Fibroblast of skin of abdomen (primary cell): ENCODE results near the gene MYL12A. TPM values are rescaled to one million over a fixed set of nuclear protein-coding genes. Genes with fewer than 3 reads are reported as not detected.
"Not testable (repeated sequence)": the region's sequence is repeated elsewhere in the genome, so short reads cannot be mapped to it uniquely, and the experiment has no call there.

Experiments
- DNase-seq: peaks from one replicate; pipeline ENCODE4 v3.0.0-alpha.2; 2013
- polyA plus RNA-seq, 2 experiments: library from polyadenylated mRNA; unstranded; fragments of 120-200 nt; gene quantifications; one replicate each; pipeline ENCODE4 v1.2.1, GENCODE V29; 2013; ENCODE audit not compliant: insufficient read length in 2 of 2

Gene MYL12A
- polyA plus RNA-seq (2013, experiment 1 of 2; ENCODE audit: insufficient read length) = 747 TPM
- polyA plus RNA-seq (2013, experiment 2 of 2; ENCODE audit: insufficient read length) = 758 TPM

- DNase-seq = peak; percentile 99
Observed at GRCh38 chr18:3247240-3248061, at the start of gene MYL12A. Gene MYL12A (plus strand): TSS chr18:3247801. CDS start chr18:3253248, 5,447 bp downstream.

DNA sequence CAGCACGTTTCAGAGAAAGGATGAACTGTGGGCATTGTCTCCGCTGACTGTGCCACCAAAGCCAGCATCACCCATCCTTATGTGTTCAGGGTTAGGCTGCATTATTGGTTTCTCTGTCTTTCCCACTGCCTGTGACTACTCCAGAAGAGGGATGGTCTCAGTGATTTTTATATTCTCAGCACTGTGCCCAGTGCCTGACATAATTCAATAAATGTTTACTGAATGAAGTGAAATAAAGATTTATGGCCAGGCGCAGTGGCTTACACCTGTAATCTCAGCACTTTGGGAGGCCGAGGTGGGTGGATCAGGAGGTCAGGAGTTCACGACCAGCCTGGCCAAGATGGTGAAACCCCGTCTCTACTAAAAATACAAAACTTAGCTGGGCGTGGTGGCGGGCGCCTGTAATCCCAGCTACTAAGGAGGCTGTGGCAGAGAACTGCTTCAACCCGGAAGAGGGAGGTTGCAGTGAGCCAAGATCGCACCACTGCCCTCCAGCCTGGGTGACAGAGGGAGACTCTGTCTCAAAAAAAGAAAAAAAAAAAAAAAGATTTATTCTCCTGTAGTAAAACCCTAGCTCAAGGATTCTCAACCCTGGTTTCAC lies 49.2 kb upstream of the MYL12A start:
- not testable (repeated sequence) for DNase-seq

DNA sequence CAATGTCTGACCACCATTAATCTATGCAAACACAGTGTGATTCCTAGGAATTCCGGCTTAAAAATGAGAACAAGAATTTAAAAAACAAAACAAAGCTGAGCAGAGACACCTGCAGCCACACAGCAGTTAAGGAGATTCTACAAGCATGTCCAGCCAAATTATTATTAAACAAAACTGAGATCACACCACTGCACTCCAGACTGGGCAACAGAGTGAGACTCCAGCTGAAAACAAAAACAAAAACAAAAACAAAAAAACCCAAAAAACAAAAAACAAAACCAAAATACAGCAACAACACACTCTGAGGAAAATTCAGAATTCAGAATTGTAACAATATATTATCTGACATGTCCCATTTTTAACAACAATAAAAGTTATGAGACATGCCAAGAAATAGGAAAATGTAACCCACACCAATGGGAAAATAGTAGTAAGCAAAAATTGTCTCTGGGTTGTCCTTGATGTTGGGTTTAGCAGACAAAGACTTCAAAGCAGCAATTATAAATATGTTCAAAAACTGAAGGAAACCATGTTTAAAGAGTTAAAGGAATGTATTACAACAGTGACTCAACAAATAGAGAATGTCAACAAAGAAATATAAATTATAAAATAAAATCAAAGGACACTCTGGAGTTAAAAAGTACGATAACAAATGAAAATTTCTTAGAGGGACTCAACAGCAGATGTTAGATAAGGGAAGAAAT lies 47.5 kb upstream of the MYL12A start:
- no peak for DNase-seq

GRCh38 chr18:3205239-3205638 lies 42.4 kb upstream of the MYL12A start:
- DNase-seq = no peak

GRCh38 chr18:3207565-3207964 lies 40.0 kb upstream of the MYL12A start:
- DNase-seq = no peak

DNA sequence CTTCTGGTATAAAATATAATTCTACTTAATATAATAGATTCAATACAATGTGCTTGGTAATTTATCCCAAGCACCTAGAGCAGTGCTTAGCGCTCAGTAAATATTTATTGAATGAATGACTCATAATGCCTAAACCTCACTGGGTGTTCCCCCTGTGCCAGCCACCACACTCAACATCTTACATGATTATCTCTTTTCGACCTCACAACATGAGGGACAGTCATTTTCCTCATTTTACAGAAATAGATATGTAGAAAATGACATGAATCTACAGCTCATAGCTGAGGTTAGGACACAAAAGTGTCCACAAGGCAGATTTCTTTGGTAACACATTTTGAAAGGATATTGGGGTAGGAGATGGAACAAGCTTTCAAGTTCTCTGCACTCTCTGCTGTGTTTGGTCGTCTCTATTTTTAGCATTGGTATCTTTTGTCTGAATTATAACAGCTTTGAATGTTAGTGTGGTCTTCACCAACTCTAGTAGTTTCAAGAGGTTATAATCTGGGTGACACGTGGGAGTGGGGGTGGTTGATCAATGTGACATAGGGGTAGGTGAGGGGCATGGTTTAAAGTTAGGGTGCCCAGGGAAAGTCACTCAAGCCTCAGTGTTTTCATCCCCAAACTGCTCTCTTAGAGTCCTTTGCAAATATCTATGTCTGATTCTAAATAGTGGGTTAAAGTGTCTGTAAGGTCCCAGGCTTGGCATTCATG lies 37.6 kb upstream of the MYL12A start:
- no peak for DNase-seq

- DNase-seq = no peak
Observed at GRCh38 chr18:3211236-3211992, 36.2 kb upstream of the MYL12A start.

GRCh38 chr18:3212657-3213056 lies 34.9 kb upstream of the MYL12A start:
- DNase-seq = no peak

DNA sequence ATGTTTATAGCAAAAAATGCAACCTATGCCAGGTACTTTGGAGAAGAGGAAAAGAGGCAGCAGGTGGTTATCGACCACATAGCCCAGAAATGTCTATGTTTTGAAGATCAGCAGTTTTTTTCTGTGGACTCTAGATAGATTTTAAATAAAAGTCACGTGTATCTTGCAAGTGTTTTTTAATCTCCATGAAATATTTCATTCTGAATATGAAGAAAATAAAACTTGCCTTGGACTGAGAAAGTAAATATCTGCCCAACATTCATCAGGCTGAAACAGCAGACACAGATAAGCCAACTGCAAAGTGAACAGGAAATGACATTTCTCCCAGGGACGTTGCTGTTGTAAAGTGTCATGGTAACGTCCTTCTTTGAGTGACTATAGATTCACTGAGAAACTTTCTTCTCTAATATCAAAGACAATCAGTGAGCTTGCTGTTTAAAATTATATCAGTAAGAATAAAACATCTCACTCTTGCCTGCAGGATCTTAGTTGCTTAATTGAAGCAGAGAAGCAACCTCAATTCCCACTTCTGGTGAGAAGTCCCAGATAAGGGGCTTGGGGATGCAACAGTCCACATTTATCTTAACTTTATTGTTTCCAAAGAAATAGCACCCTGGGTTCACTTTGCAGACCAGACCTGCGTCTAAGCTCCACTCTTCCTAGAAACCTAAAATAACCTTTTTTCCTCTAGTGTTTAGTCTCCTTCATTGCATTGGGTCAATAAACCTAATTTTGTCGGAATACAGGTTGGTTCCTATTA lies 34.1 kb upstream of the MYL12A start:
- DNase-seq = no peak

DNA sequence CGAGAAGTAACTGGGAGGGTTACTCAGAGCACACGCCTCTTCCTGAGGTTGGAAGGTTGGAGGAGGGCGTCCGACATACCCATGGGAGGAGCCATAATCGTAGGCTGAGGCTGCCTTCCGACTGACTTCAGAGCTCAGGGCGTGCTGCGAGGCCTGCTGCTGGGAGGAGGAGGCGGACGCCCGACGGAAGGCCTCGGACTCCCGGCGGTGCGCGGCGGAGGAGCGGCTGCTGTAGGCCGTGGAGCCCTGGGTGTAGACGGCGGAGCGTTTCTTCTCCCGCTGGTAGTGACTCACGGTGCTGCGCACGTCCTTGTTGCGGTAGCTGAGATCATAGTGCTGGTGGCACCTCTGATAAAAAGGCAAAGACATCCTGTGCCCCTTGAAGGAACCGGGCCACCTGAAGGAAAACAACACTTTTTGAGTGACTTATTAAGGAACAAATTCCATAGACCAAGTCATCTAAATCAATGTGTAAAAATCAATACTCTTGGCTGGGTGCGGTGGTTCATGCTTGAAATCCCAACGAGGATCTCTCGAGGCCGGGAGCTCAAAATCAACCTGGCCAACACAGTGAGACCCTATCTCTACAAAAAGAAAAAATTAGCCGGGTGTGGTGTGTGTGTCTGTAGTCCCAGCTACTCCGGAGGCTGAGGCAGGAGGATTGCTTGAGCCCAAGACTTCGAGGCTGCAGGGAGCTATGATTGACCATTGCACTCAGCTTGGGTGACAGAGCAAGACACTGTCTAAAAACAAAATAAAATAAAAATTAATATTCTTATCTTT lies 32.6 kb upstream of the MYL12A start:
- DNase-seq = no peak

DNA sequence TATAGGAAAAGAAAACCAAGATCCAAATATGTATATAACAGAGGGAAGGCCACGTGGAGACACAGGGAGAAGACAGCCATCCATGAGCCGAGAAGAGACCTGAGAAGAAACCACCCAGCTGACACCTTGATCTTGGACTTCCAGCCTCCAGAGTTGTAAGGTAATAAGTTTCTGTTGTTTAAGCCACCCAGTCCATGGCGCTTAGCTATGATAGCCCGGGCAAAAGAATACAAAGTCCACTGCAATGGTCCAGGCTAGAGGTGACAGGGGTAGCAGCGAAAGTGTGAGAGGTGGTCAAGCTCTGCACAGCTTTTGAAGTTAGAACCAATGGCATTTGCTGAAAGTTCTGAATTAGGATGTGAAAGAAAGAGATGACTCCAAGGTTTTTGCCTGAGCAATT lies 30.6 kb upstream of the MYL12A start:
- no peak for DNase-seq

DNA sequence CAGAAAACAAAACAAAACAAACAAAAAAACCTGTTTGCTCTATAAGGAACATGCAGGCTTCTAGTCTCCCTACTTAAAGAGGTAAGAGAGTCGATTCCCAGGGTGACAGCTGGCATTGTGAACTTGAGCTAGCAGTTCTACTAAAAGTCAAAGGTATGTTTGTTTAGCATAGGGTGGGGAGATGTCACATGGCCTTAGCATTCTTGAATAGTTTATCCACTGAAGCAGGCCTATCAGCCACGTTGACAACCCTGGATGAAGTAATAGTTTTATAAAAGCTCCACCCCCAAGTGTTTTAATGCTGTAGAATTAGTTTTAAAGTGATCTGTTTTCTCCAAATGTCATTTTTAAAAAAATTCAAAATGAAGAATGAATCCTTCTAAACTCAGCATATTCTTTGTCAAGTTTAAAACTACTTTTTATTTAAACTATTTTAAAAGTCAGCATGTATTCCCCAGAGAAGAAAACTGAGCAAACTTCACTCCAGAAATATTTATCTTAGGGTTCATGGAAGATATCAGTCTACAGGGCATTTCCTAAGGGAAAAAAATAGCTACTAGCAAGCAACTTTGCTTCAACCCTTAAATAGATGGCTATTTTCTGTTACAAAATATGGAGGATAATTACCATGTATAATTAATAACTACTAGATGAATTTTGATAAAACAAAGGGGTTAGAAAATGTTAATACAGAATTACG lies 29.5 kb upstream of the MYL12A start:
- no peak for DNase-seq

DNA sequence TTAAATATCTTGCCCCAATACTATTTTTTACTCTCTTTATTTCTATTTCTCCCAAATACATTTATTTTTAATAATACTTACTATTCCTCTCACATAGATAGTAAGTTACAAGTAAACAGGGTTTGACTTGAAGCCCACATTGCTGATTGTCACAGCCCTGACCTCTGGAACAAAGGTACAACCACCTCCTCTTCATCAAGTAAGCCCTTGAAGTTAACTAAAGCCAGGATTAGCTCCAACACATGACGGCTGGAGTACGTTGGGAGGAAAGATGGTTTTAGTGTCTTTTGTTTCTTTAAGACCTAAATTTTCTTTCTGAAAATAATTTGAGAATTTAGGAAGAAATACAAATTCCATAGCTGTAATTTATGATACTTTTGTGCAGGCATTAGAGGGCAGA lies 28.8 kb upstream of the MYL12A start:
- DNase-seq = no peak

DNA sequence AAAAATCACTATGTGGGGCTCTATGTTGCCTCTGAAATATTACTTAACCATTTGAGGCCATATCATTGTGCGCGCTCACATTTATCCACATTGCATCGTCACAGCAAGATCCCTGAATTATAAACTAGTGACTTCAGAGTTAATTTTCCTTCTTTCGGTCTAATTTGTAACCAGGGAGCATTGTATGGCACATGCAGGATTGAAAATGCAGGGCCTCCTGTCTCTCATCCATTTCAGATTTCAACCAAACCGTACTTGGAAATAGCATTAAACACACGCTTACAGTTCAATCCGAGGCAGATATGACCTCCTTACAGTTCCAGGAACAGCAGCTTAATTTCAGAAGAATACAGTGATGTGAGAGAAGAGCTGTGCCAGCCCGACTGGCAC lies 28.4 kb upstream of the MYL12A start:
- no peak for DNase-seq

DNA sequence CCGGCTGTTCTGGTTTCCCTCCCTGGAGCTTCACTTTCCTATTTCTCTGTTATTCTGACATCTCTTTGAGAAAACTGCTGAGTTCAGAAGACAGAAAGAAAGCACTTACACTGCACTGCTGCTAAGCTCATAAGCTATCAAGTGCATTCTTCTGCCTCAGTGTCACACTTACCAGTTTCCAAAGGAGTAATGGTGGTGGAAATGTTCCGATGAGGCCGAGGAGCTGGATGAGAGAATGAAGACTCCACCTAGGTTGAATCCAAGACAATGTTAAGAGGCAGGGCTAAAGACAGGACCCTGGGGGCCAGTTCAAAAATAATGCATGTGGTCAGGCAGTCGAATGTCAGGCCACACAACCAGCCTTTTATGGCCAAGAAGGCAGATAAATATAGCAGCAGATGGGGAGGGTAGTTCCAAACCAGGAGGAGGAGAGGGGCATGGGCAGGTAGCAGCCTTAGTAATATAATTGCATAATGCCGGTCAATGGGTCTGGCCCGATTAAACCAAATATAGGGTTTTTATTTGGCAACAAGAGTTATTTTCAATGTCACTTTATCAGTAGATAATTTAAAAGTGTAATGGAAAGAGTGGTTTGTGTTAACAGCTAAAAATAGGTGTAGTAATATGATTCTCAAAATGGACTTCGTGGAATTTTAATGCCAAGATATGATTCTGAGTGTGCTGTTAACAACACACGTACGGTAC lies 27.8 kb upstream of the MYL12A start, which contains the start of gene MYOM1:
MYOM1 (minus strand) TSS at position 338 of the 705 bp plus-strand sequence. CDS start 4,745 bp downstream, outside the sequence.
- no peak for DNase-seq

DNA sequence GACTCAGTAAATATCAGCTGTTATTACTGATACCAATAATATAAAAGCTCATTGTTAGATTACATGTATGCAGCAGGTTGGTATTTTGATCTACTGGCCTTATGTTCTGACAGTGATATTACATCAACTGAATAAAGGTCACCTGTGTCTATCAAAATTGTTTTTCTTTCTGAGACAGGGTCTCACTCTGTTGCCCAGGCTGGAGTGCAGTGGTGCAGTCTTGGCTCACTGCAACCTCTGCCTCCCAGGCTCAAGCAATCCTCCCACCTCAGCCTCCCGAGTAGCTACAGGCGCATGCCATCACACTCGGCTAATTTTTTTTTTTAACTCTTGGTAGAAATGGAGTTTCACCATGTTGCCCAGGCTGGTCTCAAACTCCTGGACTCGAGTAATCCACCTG lies 26.7 kb upstream of the MYL12A start:
- DNase-seq = not testable (repeated sequence)

- DNase-seq = no peak
Observed at GRCh38 chr18:3221496-3221895, 26.1 kb upstream of the MYL12A start.

DNA sequence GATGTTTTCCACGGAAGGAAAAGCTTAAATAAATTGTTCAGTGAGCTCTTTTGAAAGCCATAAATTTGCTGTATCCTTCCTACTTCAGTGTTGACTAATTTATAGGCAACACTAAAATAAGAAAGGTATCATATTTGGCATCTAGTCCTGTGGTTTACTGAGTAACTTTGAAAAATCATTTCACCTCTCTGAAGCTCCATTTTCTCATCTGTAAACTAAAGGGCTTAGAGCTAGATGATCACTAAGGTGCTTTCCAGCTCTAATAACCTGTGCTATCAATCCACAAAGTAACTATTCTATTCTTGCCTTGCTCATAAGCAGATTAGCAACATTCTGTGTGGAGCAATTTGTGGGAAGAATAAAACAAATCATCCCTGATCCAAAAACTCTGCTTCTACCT lies 24.2 kb upstream of the MYL12A start:
- no peak for DNase-seq

DNA sequence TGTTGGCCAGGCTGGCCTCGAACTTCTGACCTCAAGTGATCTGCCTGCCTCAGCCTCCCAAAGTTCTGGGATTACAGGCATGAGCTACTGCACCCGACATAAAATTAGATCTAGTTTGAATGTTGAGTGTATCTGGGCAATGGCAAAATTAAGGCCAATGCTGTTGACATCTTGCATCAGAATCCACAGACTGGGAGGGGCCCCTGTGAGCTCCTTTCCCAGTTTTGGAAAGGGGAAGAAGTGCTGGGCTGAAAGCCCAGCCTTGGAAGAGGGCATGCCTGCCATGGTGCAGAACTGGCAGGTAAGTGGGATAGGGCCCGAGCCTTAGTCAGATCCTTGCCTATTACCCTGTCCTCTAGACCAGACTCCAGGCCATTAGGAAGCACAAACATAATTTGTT lies 23.4 kb upstream of the MYL12A start:
- no peak for DNase-seq
